ENCODE measurements around the gene PDE4A.

PDE4A gene

GRCh38 chr19:10384580-10384979, 35.8 kb upstream of the PDE4A start:
- H3K4me3 ChIP-seq, result no peak overlapping the region
- TF ChIP-seq EZH2 (IDR thresholded peaks at IDR 0.05), result no peak
- TF ChIP-seq FOXP2 (optimal IDR thresholded peaks at IDR 0.05; ENCODE audit: control extremely low read depth, extremely low read length, insufficient read depth), result no peak
- TF ChIP-seq POLR2AphosphoS5 (IDR thresholded peaks at IDR 0.05; ENCODE audit: borderline replicate concordance, low read depth, low read length), result no peak
- no peak overlapping the region for H3K27ac ChIP-seq
- no peak for DNase-seq (ENCODE audit: low read depth, low spot score)
- no peaks in the 10 kb centered on the region for H3K9me3 ChIP-seq (ENCODE audit: low read depth, low read length)
- no peak overlapping the region for H3K9ac ChIP-seq (ENCODE audit: insufficient read length)
- no peaks in the 10 kb centered on the region for H3K36me3 ChIP-seq (ENCODE audit: insufficient read depth, low read length)

GRCh38 chr19:10388957-10389356, 31.4 kb upstream of the PDE4A start:
- Histone ChIP-seq H3K36me3 (ENCODE audit: insufficient read depth, low read length) (peaks cover 29% of the 10 kb centered on the region; the same call in 1 of the 2 replicates), H3K9me3 (ENCODE audit: low read depth, low read length) (no peaks in the 10 kb centered on the region), H3K9ac (ENCODE audit: insufficient read length) (no peak overlapping the region), H3K27ac (no peak overlapping the region), H3K4me3 (no peak overlapping the region)
- no peak for TF ChIP-seq EZH2 (IDR thresholded peaks at IDR 0.05)
- TF ChIP-seq POLR2AphosphoS5 (IDR thresholded peaks at IDR 0.05; ENCODE audit: borderline replicate concordance, low read depth, low read length), result peak; percentile 55
- TF ChIP-seq FOXP2 (optimal IDR thresholded peaks at IDR 0.05; ENCODE audit: control extremely low read depth, extremely low read length, insufficient read depth), result no peak
- peak; percentile 81 for DNase-seq (ENCODE audit: low read depth, low spot score)

GRCh38 chr19:10389863-10390262, 30.5 kb upstream of the PDE4A start:
- Histone ChIP-seq H3K27ac (no peak overlapping the region), H3K4me3 (no peak overlapping the region), H3K36me3 (ENCODE audit: insufficient read depth, low read length) (peaks cover 34% of the 10 kb centered on the region; the same call in 1 of the 2 replicates), H3K9me3 (ENCODE audit: low read depth, low read length) (no peaks in the 10 kb centered on the region), H3K9ac (ENCODE audit: insufficient read length) (no peak overlapping the region)
- DNase-seq (ENCODE audit: low read depth, low spot score), result no peak
- TF ChIP-seq EZH2 (IDR thresholded peaks at IDR 0.05), result no peak
- peak; percentile 27; the same call in 1 of the 2 replicates for TF ChIP-seq POLR2AphosphoS5 (IDR thresholded peaks at IDR 0.05; ENCODE audit: borderline replicate concordance, low read depth, low read length)
- no peak for TF ChIP-seq FOXP2 (optimal IDR thresholded peaks at IDR 0.05; ENCODE audit: control extremely low read depth, extremely low read length, insufficient read depth)

GRCh38 chr19:10390652-10391286, 29.6 kb upstream of the PDE4A start:
- no peak overlapping the region for H3K9ac ChIP-seq (ENCODE audit: insufficient read length)
- TF ChIP-seq EZH2 (IDR thresholded peaks at IDR 0.05), result no peak
- 0 out of 2 replicates have a peak, but pooled peaks have one; percentile 25 for TF ChIP-seq POLR2AphosphoS5 (IDR thresholded peaks at IDR 0.05; ENCODE audit: borderline replicate concordance, low read depth, low read length)

GRCh38 chr19:10392120-10392519, 28.2 kb upstream of the PDE4A start:
- H3K4me3 ChIP-seq, result no peak overlapping the region
- no peak for DNase-seq (ENCODE audit: low read depth, low spot score)
- no peak overlapping the region for H3K27ac ChIP-seq
- no peak overlapping the region for H3K9ac ChIP-seq (ENCODE audit: insufficient read length)
- H3K9me3 ChIP-seq (ENCODE audit: low read depth, low read length), result no peaks in the 10 kb centered on the region
- TF ChIP-seq FOXP2 (optimal IDR thresholded peaks at IDR 0.05; ENCODE audit: control extremely low read depth, extremely low read length, insufficient read depth) (no peak), EZH2 (IDR thresholded peaks at IDR 0.05) (no peak), POLR2AphosphoS5 (IDR thresholded peaks at IDR 0.05; ENCODE audit: borderline replicate concordance, low read depth, low read length) (no peak)
- peaks cover 45% of the 10 kb centered on the region; the same call in 1 of the 2 replicates for H3K36me3 ChIP-seq (ENCODE audit: insufficient read depth, low read length)

More at GRCh38 chr19:10390652-10391286, 29.6 kb upstream of the PDE4A start:
- Histone ChIP-seq H3K9me3 (ENCODE audit: low read depth, low read length) (no peaks in the 10 kb centered on the region), H3K27ac (no peak overlapping the region), H3K4me3 (no peak overlapping the region), H3K36me3 (ENCODE audit: insufficient read depth, low read length) (peaks cover 40% of the 10 kb centered on the region; the same call in 1 of the 2 replicates)
- DNase-seq (ENCODE audit: low read depth, low spot score), result no peak

GRCh38 chr19:10393137-10393536, 27.2 kb upstream of the PDE4A start:
- H3K27ac ChIP-seq, result no peak overlapping the region
- DNase-seq (ENCODE audit: low read depth, low spot score), result no peak
- H3K4me3 ChIP-seq, result no peak overlapping the region
- peaks cover 50% of the 10 kb centered on the region; the same call in 1 of the 2 replicates for H3K36me3 ChIP-seq (ENCODE audit: insufficient read depth, low read length)
- TF ChIP-seq EZH2 (IDR thresholded peaks at IDR 0.05) (no peak), POLR2AphosphoS5 (IDR thresholded peaks at IDR 0.05; ENCODE audit: borderline replicate concordance, low read depth, low read length) (no peak), FOXP2 (optimal IDR thresholded peaks at IDR 0.05; ENCODE audit: control extremely low read depth, extremely low read length, insufficient read depth) (no peak)
- no peak overlapping the region for H3K9ac ChIP-seq (ENCODE audit: insufficient read length)
- H3K9me3 ChIP-seq (ENCODE audit: low read depth, low read length), result no peaks in the 10 kb centered on the region

GRCh38 chr19:10395003-10395402, 25.3 kb upstream of the PDE4A start:
- H3K36me3 ChIP-seq (ENCODE audit: insufficient read depth, low read length), result peaks cover 55% of the 10 kb centered on the region; the same call in 1 of the 2 replicates
- no peak for TF ChIP-seq EZH2 (IDR thresholded peaks at IDR 0.05)
- TF ChIP-seq FOXP2 (optimal IDR thresholded peaks at IDR 0.05; ENCODE audit: control extremely low read depth, extremely low read length, insufficient read depth), result no peak
- no peak for TF ChIP-seq POLR2AphosphoS5 (IDR thresholded peaks at IDR 0.05; ENCODE audit: borderline replicate concordance, low read depth, low read length)
- H3K27ac ChIP-seq, result no peak overlapping the region

GRCh38 chr19:10395436-10395835, 24.9 kb upstream of the PDE4A start:
- peaks cover 56% of the 10 kb centered on the region for H3K36me3 ChIP-seq (ENCODE audit: insufficient read depth, low read length)
- TF ChIP-seq EZH2 (IDR thresholded peaks at IDR 0.05) (no peak), FOXP2 (optimal IDR thresholded peaks at IDR 0.05; ENCODE audit: control extremely low read depth, extremely low read length, insufficient read depth) (no peak), POLR2AphosphoS5 (IDR thresholded peaks at IDR 0.05; ENCODE audit: borderline replicate concordance, low read depth, low read length) (no peak)
- no peak overlapping the region for H3K9ac ChIP-seq (ENCODE audit: insufficient read length)
- H3K27ac ChIP-seq, result no peak overlapping the region
- H3K4me3 ChIP-seq, result no peak overlapping the region
- H3K9me3 ChIP-seq (ENCODE audit: low read depth, low read length), result no peaks in the 10 kb centered on the region
- no peak for DNase-seq (ENCODE audit: low read depth, low spot score)

More at GRCh38 chr19:10395003-10395402, 25.3 kb upstream of the PDE4A start:
- DNase-seq (ENCODE audit: low read depth, low spot score), result no peak
- Histone ChIP-seq H3K4me3 (no peak overlapping the region), H3K9me3 (ENCODE audit: low read depth, low read length) (no peaks in the 10 kb centered on the region), H3K9ac (ENCODE audit: insufficient read length) (no peak overlapping the region)

Measured in SK-N-MC (cell line).